HepG2 (cell line): ENCODE data around the gene CDCA5. TPM values are rescaled to one million over a fixed set of nuclear protein-coding genes. Genes with fewer than 3 reads are reported as not detected.

ENCODE experiments used
- ERF ChIP-seq: IDR thresholded peaks from 2 replicates; pipeline ENCODE4 v1.6.1; 2018; ENCODE audit warnings: missing biosample characterization, missing genetic modification reagents
- FIP1L1 ChIP-seq: fragments of 200-400 bp; formaldehyde crosslinking; IDR thresholded peaks from 2 replicates; pipeline ENCODE4 v1.6.1; 2018; ENCODE audit warnings: low read depth, mild to moderate bottlenecking, low read length, moderate library complexity, borderline replicate concordance; ENCODE audit not compliant: insufficient read depth
- GLMP ChIP-seq: sonication (generic); formaldehyde crosslinking; IDR thresholded peaks from 2 replicates; pipeline ENCODE4 v1.9.0; 2021; ENCODE audit warnings: missing genetic modification reagents, mild to moderate bottlenecking, borderline replicate concordance
- HMGA1 ChIP-seq: sonication (generic); formaldehyde crosslinking; conservative IDR thresholded peaks from 2 replicates; pipeline ENCODE4 v1.4.0; 2020; ENCODE audit warnings: missing genetic modification reagents
- SRSF4 ChIP-seq: fragments of 200-400 bp; formaldehyde crosslinking; IDR thresholded peaks from one replicate; pipeline ENCODE4 v1.6.1; 2018; ENCODE audit warnings: mild to moderate bottlenecking, low read depth, low read length, moderate library complexity; ENCODE audit not compliant: poor library complexity, severe bottlenecking
- TRIM24 ChIP-seq: sonication (generic); formaldehyde crosslinking; IDR thresholded peaks from 2 replicates; pipeline ENCODE4 v1.8.0; 2022; ENCODE audit warnings: mild to moderate bottlenecking, missing genetic modification reagents
- ZNF207 ChIP-seq: fragments of 450-650 bp; IDR thresholded peaks from 2 replicates; pipeline ENCODE4 v1.6.1; 2016; ENCODE audit warnings: antibody characterized with exemption, borderline replicate concordance
- ZNF235 ChIP-seq: sonication (generic); formaldehyde crosslinking; IDR thresholded peaks from 2 replicates; pipeline ENCODE4 v1.8.1; 2023; ENCODE audit warnings: mild to moderate bottlenecking, missing genetic modification reagents, borderline replicate concordance
- ZNF260 ChIP-seq: sonication (generic); formaldehyde crosslinking; IDR thresholded peaks from 2 replicates; pipeline ENCODE4 v1.4.0; 2020; ENCODE audit warnings: missing genetic modification reagents, low read depth, mild to moderate bottlenecking, borderline replicate concordance
- ZNF407 ChIP-seq: sonication (generic); formaldehyde crosslinking; IDR thresholded peaks from one replicate; pipeline ENCODE4 v1.5.1; 2020; ENCODE audit warnings: mild to moderate bottlenecking, missing genetic modification reagents; ENCODE audit errors: not compliant biosample characterization
- ZNF484 ChIP-seq: sonication (generic); formaldehyde crosslinking; IDR thresholded peaks from 2 replicates; pipeline ENCODE4 v1.5.1; 2020; ENCODE audit warnings: mild to moderate bottlenecking, low read depth, missing genetic modification reagents, borderline replicate concordance
- ZNF577 ChIP-seq: sonication (generic); formaldehyde crosslinking; IDR thresholded peaks from 2 replicates; pipeline ENCODE4 v1.4.0; 2020; ENCODE audit warnings: mild to moderate bottlenecking, low read depth, missing genetic modification reagents, borderline replicate concordance
- ZNF672 ChIP-seq: sonication (generic); formaldehyde crosslinking; IDR thresholded peaks from 2 replicates; pipeline ENCODE4 v1.8.1; 2022; ENCODE audit warnings: missing genetic modification reagents
- ZNF703 ChIP-seq: sonication (generic); formaldehyde crosslinking; IDR thresholded peaks from 2 replicates; pipeline ENCODE4 v1.5.1; 2020; ENCODE audit warnings: missing genetic modification reagents, mild to moderate bottlenecking, moderate library complexity, borderline replicate concordance
- ZNF883 ChIP-seq: sonication (generic); formaldehyde crosslinking; IDR thresholded peaks from 2 replicates; pipeline ENCODE4 v1.5.1; 2020; ENCODE audit warnings: mild to moderate bottlenecking, missing genetic modification reagents; ENCODE audit errors: not compliant biosample characterization
- polyA plus RNA-seq, 8 experiments: library from polyadenylated mRNA; depleted of rRNA in 3 of 8; stranded (reverse) in 7 of 8; unstranded in 1 of 8; fragments of >200 nt; fragmentation: Illumina TruSeq in 4 of 8; extraction: Trizol in 4 of 8; gene quantifications; 2 replicates each; pipeline versions ENCODE4 v1.2.1 to v1.2.3, GENCODE V29; 2011 to 2016; ENCODE audit warnings: low read depth in 4 of 8, missing spikeins in 1 of 8, mixed read lengths in 1 of 8; ENCODE audit not compliant: insufficient read depth in 1 of 8
- total RNA-seq, 5 experiments: library from RNA; depleted of rRNA; stranded (reverse); fragments of >200 nt; fragmentation: Illumina TruSeq; extraction: Trizol; gene quantifications; 2 replicates each; pipeline ENCODE4 v1.2.3, GENCODE V29; 2016; ENCODE audit warnings: low read depth in 1 of 5
- TF ChIP-seq, protein P1 (sequence below): sonication (generic); formaldehyde crosslinking; IDR thresholded peaks from 2 replicates; pipeline ENCODE4 v1.4.0; 2020; ENCODE audit warnings: missing genetic modification reagents, borderline replicate concordance

CDCA5 gene
- total and polyA plus RNA-seq, 2 of the 13 experiments (the other 11 are each of a cell fraction or from before 2014, with no cell fraction given): 13.5 to 50.6 TPM

DNA sequence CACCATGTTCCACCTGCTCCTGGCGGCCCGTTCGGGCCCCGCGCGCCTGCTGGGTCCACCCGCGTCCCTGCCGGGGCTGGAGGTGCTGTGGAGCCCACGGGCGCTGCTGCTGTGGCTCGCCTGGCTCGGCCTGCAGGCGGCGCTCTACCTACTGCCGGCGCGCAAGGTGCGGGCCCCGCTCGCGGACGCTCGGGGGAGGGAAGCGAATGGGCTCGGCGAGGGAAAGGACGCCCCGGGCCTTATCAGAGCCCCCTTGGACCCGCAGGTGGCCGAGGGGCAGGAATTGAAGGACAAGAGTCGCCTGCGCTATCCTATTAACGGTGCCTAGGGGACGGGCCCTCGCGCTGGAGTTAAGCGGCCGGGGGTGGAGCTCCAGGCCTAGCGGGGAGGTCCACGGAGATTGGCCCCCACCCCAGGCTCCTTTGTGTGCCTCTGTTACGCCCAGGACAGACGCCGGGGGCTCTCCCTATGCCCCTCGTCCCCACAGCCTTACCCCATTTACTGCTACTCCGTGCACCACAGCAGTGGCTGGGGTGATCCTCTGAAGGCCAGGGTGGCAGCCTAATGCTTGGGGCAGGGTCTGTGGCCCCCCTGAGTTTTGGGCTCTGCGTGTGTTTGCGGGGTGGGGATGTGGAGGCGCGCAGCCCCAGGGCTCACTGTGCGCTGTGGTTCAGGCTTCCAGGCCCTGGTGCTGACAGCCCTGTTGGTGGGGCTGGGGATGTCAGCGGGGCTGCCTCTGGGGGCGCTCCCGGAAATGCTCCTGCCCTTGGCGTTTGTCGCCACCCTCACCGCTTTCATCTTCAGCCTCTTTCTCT lies 28.9 kb upstream of the CDCA5 start (continued):
- TF ChIP-seq ZNF577 (CRISPR knock-in tag) (no peak), ZNF672 (no peak), ERF (CRISPR knock-in tag) (peak; percentile 51; the same call in 1 of the 2 replicates), HMGA1 (CRISPR knock-in tag) (no peak), ZNF703 (CRISPR knock-in tag) (peak; percentile 75; the same call in 1 of the 2 replicates), ZNF207 (no peak), TRIM24 (CRISPR knock-in tag) (no peak), GLMP (CRISPR knock-in tag) (no peak), ZNF883 (CRISPR knock-in tag) (no peak), SRSF4 (no peak), ZNF260 (no peak), ZNF407 (CRISPR knock-in tag) (peak; percentile 77), ZNF484 (CRISPR knock-in tag) (no peak), ZNF235 (CRISPR knock-in tag) (no peak), FIP1L1 (no peak)
- TF ChIP-seq, protein P1, sequence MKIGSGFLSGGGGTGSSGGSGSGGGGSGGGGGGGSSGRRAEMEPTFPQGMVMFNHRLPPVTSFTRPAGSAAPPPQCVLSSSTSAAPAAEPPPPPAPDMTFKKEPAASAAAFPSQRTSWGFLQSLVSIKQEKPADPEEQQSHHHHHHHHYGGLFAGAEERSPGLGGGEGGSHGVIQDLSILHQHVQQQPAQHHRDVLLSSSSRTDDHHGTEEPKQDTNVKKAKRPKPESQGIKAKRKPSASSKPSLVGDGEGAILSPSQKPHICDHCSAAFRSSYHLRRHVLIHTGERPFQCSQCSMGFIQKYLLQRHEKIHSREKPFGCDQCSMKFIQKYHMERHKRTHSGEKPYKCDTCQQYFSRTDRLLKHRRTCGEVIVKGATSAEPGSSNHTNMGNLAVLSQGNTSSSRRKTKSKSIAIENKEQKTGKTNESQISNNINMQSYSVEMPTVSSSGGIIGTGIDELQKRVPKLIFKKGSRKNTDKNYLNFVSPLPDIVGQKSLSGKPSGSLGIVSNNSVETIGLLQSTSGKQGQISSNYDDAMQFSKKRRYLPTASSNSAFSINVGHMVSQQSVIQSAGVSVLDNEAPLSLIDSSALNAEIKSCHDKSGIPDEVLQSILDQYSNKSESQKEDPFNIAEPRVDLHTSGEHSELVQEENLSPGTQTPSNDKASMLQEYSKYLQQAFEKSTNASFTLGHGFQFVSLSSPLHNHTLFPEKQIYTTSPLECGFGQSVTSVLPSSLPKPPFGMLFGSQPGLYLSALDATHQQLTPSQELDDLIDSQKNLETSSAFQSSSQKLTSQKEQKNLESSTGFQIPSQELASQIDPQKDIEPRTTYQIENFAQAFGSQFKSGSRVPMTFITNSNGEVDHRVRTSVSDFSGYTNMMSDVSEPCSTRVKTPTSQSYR (CRISPR knock-in tag): no peak
